HepG2 (cell line): Measurements from ENCODE around the gene RAB14. TPM values are rescaled to one million over a fixed set of nuclear protein-coding genes. Genes with fewer than 3 reads are reported as not detected.

ENCODE experiments used
- ATAC-seq: fragments of 200-7000 bp; cut with Tn5 transposase; 3 replicates; pipeline ENCODE4 v1.9.1; 2020; ENCODE audit warnings: mild to moderate bottlenecking, moderate library complexity
- BruUV-seq: library from RNA; stranded (reverse); fragments of 400-500 nt; replicated peaks from 2 replicates; lab custom pipeline; 2021; lab: Mats Ljungman, UMichigan
- CTCF ChIA-PET: fragments of 300-600 bp; formaldehyde crosslinking; extraction: SDS; loops from one replicate; lab custom pipeline; 2021; ENCODE audit warnings: low total read pairs, inconsistent platforms, low intra/inter-chr PET ratio; lab: Yijun Ruan, JAX
- POLR2A ChIA-PET: fragments of 350-600 bp; sonication (Branson Sonifier 250); formaldehyde crosslinking; loops from one replicate; lab custom pipeline; 2020; ENCODE audit warnings: antibody characterized with exemption, inconsistent platforms; lab: Yijun Ruan, JAX
- DNase-seq: peaks from one replicate; pipeline ENCODE4 v3.0.0-alpha.2; 2015; ENCODE audit warnings: low spot score
- FAIRE-seq: peaks from 3 replicates; lab custom pipeline; 2011; peaks lifted over from hg19 to GRCh38; lab: Jason Lieb, UNC
- H2AFZ ChIP-seq: one replicate; pipeline ENCODE4 v1.6.1; 2011; ENCODE audit warnings: low read length, inconsistent platforms
- H3K27ac ChIP-seq: fragments of 300-600 bp; 3 replicates; pipeline ENCODE4 v1.8.0; 2011; ENCODE audit warnings: mixed run types, mild to moderate bottlenecking, mixed read lengths, low read length, inconsistent platforms; ENCODE audit not compliant: insufficient read depth; ENCODE audit errors: extremely low read length
- H3K27me3 ChIP-seq, 2 experiments: fragments of 200-600 bp in 1 of 2; 2 replicates in 1 of 2; 3 replicates in 1 of 2; pipeline versions ENCODE4 v1.6.0 to v1.8.0; 2011; ENCODE audit warnings: low read length in 2 of 2, mild to moderate bottlenecking in 2 of 2, moderate library complexity in 2 of 2, inconsistent platforms in 1 of 2; ENCODE audit not compliant: insufficient read depth in 2 of 2, control insufficient read depth in 1 of 2
- H3K36me3 ChIP-seq, 2 experiments: fragments of 200-600 bp in 1 of 2; replicated peaks in 1 of 2; 2 replicates in 1 of 2; 3 replicates in 1 of 2; pipeline versions ENCODE4 v1.5.1 to v1.8.0; 2011; ENCODE audit warnings: low read length in 2 of 2, inconsistent platforms in 1 of 2; ENCODE audit not compliant: insufficient read depth in 2 of 2, control insufficient read depth in 1 of 2
- H3K4me1 ChIP-seq: 2 replicates; pipeline ENCODE4 v1.5.1; 2012; ENCODE audit warnings: low read length, inconsistent platforms; ENCODE audit not compliant: insufficient read depth
- H3K4me2 ChIP-seq: 2 replicates; pipeline ENCODE4 v1.6.0; 2011; ENCODE audit warnings: low read depth, low read length, inconsistent platforms
- H3K4me3 ChIP-seq, 3 experiments: fragments of 200-600 bp in 1 of 3; sonication (generic), shearing (Covaris generic) in 1 of 3; replicated peaks in 1 of 3; 2 replicates each; pipeline ENCODE4 v1.5.1; 2011 to 2016; ENCODE audit warnings: low read length in 3 of 3, inconsistent platforms in 2 of 3, low read depth in 2 of 3, mild to moderate bottlenecking in 2 of 3, control low read depth in 1 of 3, mixed read lengths in 1 of 3; ENCODE audit not compliant: insufficient read depth in 1 of 3
- H3K79me2 ChIP-seq: one replicate; pipeline ENCODE4 v1.6.1; 2011; ENCODE audit warnings: low read length, inconsistent platforms; ENCODE audit not compliant: insufficient read depth
- H3K9ac ChIP-seq: 2 replicates; pipeline ENCODE4 v1.6.0; 2011; ENCODE audit warnings: mild to moderate bottlenecking, low read depth, low read length, inconsistent platforms; ENCODE audit not compliant: insufficient read depth
- H3K9me3 ChIP-seq: 2 replicates; pipeline ENCODE4 v1.5.1; 2012; ENCODE audit warnings: mild to moderate bottlenecking, low read length
- H4K20me1 ChIP-seq: 2 replicates; pipeline ENCODE4 v1.6.0; 2011; ENCODE audit warnings: inconsistent platforms, mild to moderate bottlenecking, low read length, moderate library complexity; ENCODE audit not compliant: insufficient read depth
- MAF1 ChIP-seq: sonication (generic); formaldehyde crosslinking; IDR thresholded peaks from 2 replicates; pipeline ENCODE4 v1.5.0; 2020; ENCODE audit warnings: missing genetic modification reagents, borderline replicate concordance
- NPAS2 ChIP-seq: sonication (generic); formaldehyde crosslinking; IDR thresholded peaks from 2 replicates; pipeline ENCODE4 v1.8.0; 2022; ENCODE audit warnings: mild to moderate bottlenecking, missing genetic modification reagents, borderline replicate concordance
- POLR2AphosphoS2 ChIP-seq: IDR thresholded peaks from 2 replicates; pipeline ENCODE4 v1.6.1; 2011; ENCODE audit warnings: low read depth, low read length, improper control_type of control experiment
- RAD51 ChIP-seq: fragments of 450-650 bp; IDR thresholded peaks from 2 replicates; pipeline ENCODE4 v1.6.1; 2016; ENCODE audit warnings: borderline replicate concordance
- ZNF570 ChIP-seq: sonication (generic); formaldehyde crosslinking; IDR thresholded peaks from 2 replicates; pipeline ENCODE4 v1.4.0; 2020; ENCODE audit warnings: mild to moderate bottlenecking, missing genetic modification reagents, borderline replicate concordance
- WGBS: methylation state at CpG from one replicate; pipeline ENCODE4 v1.1.6; 2017; ENCODE audit warnings: low lambda C conversion rate; 5-methylcytosine and 5-hydroxymethylcytosine counted together
- in situ Hi-C: cut with HindIII; loops from 2 replicates; pipeline ENCODE4 v1.10.0; 2017; ENCODE audit warnings: low pct_unique_long_range_greater_than_20kb; ENCODE audit not compliant: extremely low pct_ligation_motif_present
- intact Hi-C: fragments of 100-400 bp; cut with micrococcal nuclease; formaldehyde crosslinking; loops from one replicate; pipeline ENCODE4 v1.10.0; 2022; ENCODE audit not compliant: unreplicated experiment
- polyA plus RNA-seq, 8 experiments: library from polyadenylated mRNA; depleted of rRNA in 3 of 8; stranded (reverse) in 7 of 8; unstranded in 1 of 8; fragments of >200 nt; fragmentation: Illumina TruSeq in 4 of 8; extraction: Trizol in 4 of 8; gene quantifications; 2 replicates each; pipeline versions ENCODE4 v1.2.1 to v1.2.3, GENCODE V29; 2011 to 2016; ENCODE audit warnings: low read depth in 4 of 8, missing spikeins in 1 of 8, mixed read lengths in 1 of 8; ENCODE audit not compliant: insufficient read depth in 1 of 8
- total RNA-seq, 5 experiments: library from RNA; depleted of rRNA; stranded (reverse); fragments of >200 nt; fragmentation: Illumina TruSeq; extraction: Trizol; gene quantifications; 2 replicates each; pipeline ENCODE4 v1.2.3, GENCODE V29; 2016; ENCODE audit warnings: low read depth in 1 of 5
- TF ChIP-seq, protein P1 (sequence below): sonication (generic); formaldehyde crosslinking; IDR thresholded peaks from 2 replicates; pipeline ENCODE4 v1.4.0; 2020; ENCODE audit warnings: missing genetic modification reagents

The RAB14 gene
- total and polyA plus RNA-seq, 2 of the 13 experiments (the other 11 are each of a cell fraction or from before 2014, with no cell fraction given) = 17.4 to 19.3 TPM

DNA sequence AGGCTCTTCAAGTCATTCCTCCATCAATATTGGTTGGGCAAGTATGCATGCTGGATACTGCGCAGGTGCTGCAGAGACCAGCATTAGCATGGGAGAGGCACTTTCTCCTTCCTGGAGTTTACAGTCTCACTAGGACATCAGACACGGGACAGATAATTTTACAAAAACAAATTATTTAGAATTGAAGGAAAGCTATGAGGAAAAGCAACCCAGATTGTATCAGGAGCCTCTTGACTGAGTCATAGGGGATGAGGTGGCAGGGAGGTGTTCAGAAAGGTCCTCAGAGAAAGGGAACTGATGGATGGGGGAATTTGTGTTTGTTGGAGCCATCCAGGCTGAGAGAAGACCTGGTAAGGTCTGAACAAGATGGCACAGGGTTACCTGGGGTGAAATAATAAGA, 24.5 kb upstream of the RAB14 start:
- no peak for ATAC-seq
- Histone ChIP-seq H3K4me3 (no peak overlapping the region), H3K27ac (no peak overlapping the region), H3K9me3 (no peaks in the 10 kb centered on the region), H3K79me2 (no peaks in the 10 kb centered on the region), H3K27me3 (no peaks in the 10 kb centered on the region), H3K4me2 (no peak overlapping the region), H3K9ac (no peak overlapping the region), H3K4me1 (peaks cover 20% of the 10 kb centered on the region), H3K36me3 (no peaks in the 10 kb centered on the region), H4K20me1 (no peaks in the 10 kb centered on the region), H2AFZ (no peak overlapping the region)
- 50% methylated on average over 2 of the region's 2 CpGs for WGBS
- ChIA-PET POLR2A (no interaction called here), CTCF (no interaction called here)
- no peak for DNase-seq
- in situ Hi-C loops (no loop called here), intact Hi-C loops (no loop called here)
- FAIRE-seq = no peak
- TF ChIP-seq NPAS2 (CRISPR knock-in tag) (no peak), RAD51 (no peak), POLR2AphosphoS2 (no peak), MAF1 (CRISPR knock-in tag) (no peak), ZNF570 (CRISPR knock-in tag) (no peak)
- TF ChIP-seq, protein P1, sequence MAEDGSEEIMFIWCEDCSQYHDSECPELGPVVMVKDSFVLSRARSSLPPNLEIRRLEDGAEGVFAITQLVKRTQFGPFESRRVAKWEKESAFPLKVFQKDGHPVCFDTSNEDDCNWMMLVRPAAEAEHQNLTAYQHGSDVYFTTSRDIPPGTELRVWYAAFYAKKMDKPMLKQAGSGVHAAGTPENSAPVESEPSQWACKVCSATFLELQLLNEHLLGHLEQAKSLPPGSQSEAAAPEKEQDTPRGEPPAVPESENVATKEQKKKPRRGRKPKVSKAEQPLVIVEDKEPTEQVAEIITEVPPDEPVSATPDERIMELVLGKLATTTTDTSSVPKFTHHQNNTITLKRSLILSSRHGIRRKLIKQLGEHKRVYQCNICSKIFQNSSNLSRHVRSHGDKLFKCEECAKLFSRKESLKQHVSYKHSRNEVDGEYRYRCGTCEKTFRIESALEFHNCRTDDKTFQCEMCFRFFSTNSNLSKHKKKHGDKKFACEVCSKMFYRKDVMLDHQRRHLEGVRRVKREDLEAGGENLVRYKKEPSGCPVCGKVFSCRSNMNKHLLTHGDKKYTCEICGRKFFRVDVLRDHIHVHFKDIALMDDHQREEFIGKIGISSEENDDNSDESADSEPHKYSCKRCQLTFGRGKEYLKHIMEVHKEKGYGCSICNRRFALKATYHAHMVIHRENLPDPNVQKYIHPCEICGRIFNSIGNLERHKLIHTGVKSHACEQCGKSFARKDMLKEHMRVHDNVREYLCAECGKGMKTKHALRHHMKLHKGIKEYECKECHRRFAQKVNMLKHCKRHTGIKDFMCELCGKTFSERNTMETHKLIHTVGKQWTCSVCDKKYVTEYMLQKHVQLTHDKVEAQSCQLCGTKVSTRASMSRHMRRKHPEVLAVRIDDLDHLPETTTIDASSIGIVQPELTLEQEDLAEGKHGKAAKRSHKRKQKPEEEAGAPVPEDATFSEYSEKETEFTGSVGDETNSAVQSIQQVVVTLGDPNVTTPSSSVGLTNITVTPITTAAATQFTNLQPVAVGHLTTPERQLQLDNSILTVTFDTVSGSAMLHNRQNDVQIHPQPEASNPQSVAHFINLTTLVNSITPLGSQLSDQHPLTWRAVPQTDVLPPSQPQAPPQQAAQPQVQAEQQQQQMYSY (CRISPR knock-in tag) = no peak
- BruUV-seq = no TSS peak
